Hippocampal formation (tissue), 2 donors: ENCODE results near the gene TMEM86A.
A peak's percentile ranks its signal among the peaks of the same experiment; 100 is the strongest.
"Not testable (repeated sequence)": the region's sequence is repeated elsewhere in the genome, so short reads cannot be mapped to it uniquely, and the experiment has no call there.

ENCODE experiments used
- DNase-seq, 2 donors: peaks; one replicate each; lab custom pipeline; 2025; lab: John Stamatoyannopoulos, UW

The TMEM86A gene

DNA sequence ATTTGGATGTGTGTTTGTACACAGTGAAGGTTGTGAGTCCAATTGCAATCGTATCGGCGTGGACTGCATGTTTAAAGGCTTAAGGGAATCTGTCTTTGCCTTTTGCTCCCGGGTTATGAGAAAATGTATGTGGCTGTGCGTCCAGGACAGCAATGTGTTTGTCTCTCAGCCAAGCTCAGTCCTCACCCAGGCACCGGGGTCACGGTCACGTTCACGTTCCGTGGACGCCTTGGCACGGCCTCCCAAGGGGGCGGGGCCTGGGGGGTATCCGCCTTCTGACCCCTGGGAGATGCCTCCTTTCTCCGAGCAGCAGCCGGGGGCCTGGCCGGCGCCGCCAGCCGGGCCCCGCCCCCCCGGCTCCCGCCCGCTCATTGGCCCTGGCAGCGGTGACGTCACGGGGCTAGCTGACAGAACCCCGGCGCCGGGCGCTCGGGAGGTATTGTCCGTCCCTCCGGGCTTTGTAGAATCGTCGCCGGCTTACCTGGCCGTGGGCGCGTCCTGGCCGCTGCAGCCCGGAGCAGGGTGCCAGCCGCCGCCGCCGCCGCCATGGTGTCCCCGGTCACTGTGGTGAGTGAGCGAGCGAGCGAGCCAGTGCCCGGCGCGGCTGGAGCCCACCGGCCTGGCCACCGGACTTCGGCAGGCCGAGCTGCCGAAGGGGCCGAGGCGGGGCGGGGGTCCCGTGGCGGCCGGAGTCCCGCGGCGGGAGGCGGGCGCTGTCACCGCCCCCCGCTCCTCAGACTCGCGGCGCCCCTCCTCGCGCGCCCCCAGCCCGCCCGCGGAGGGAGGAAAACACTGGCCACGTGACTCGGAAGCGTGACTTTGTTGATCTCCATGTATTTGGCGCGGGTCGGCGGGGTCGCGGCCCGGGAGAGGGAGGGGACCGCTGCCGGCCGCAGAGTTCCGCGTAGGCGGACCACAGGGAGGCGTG lies at the start of gene TMEM86A:
TSS of gene TMEM86A (plus strand) at position 439 of the 928 bp plus-strand sequence. CDS start at position 547, 108 bp downstream.
- peak; percentile 85 to 89 for DNase-seq

GRCh38 chr11:18650353-18650752 lies 48.2 kb upstream of the TMEM86A start:
- DNase-seq, result no peak

DNA sequence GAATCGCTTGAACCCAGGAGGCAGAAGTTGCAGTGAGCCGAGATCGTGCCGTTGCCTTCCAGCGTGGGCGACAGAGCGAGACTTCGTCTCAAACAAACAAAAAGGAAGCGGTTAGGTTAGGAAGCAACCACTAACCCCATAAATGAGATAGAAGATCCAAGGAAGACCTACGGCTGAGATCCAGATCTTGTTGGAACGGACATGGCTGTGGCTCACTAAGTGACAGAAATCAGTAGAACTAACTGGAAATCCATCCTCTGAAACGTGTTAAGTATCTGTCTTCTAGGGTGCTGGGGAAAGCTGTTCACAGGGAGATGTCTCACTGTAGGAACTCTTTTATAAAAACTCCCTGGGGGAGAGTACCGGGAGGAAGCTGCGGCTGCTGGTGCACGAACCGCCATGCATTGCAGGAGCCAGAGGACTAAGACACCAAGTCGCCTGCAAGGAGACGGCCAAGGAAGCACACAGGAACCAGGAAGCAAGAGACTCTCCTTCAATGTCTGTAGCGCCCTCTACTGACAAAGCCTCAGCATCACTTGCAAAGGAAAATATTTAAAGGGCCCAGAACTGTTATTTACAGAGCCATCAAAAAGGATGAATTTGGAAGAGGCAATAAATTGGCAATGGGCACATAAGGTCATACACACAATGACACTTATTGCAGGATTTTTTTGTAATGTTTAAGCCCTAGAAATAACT lies 47.6 kb upstream of the TMEM86A start:
- no peak for DNase-seq

DNA sequence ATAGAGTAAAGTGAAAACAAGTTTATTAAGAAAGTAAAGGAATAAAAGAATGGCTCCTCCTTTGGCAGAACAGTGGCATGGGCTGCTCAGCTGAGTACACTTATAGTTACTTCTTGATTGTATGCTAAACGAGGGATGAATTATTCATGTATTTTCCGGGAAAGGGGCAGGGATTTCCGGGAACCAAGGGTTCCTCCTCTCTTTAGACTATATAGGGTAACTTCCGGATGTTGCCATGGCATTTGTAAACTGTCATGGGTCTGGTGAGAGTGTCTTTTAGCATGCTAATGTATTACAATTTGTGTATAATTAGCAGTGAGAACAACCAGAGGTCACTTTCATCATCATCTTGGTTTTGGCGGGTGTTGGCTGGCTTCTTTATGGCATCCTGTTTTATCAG lies 40.9 kb upstream of the TMEM86A start:
- no peak for DNase-seq

GRCh38 chr11:18665353-18665872 lies 33.2 kb upstream of the TMEM86A start:
- not testable (repeated sequence) for DNase-seq

- DNase-seq, result no peak
These were observed 30.4 kb upstream of the TMEM86A start for GRCh38 chr11:18668131-18668530.

- DNase-seq, result no peak
These were observed 29.4 kb upstream of the TMEM86A start for GRCh38 chr11:18669219-18669596.

GRCh38 chr11:18669711-18670110 lies 28.9 kb upstream of the TMEM86A start:
- no peak for DNase-seq

DNA sequence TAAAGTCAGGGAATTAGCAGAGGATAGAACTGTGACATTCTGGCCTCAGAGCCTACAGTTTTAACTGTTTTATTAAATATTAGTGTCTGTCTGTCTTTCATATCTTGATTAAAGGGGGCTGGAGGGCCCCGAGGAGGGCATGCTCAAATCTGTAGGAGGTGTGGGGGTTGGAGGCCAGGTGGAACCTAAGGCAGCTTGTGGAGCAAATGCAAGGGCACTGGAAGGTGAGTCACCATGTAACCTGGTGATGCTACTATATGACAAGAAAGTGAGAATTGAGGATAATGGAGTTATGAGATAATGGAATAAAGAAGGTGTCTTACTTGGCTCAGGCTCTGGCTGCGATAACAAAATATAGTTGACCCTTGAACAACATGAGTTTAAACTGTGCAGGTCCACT lies 27.3 kb upstream of the TMEM86A start:
- no peak for DNase-seq

GRCh38 chr11:18672209-18672608 lies 26.4 kb upstream of the TMEM86A start:
- DNase-seq, result not testable (repeated sequence)

- no peak for DNase-seq
These were observed 21.8 kb upstream of the TMEM86A start for GRCh38 chr11:18676803-18677202.

DNA sequence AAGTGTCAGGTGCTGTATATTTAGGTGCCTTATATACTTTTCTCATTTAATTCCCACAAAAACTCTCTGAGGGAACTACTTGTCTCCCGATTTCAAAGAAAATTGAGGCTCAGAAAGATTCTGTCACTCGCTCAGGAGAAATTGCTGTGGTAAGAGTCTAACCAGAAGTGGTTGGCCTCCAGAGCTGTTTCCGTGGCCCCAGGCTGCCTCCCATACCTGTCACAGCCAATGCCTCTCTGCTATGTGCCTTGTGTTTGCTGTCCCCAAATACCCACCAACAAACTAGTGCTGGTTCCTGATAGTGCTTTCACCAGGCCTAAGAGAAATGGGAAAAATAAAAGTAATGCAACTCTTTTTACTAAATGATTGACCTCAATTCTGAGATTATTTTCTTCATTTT lies 21.0 kb upstream of the TMEM86A start:
- DNase-seq, result no peak

GRCh38 chr11:18681949-18682348 lies 16.6 kb upstream of the TMEM86A start:
- not testable (repeated sequence) for DNase-seq

DNA sequence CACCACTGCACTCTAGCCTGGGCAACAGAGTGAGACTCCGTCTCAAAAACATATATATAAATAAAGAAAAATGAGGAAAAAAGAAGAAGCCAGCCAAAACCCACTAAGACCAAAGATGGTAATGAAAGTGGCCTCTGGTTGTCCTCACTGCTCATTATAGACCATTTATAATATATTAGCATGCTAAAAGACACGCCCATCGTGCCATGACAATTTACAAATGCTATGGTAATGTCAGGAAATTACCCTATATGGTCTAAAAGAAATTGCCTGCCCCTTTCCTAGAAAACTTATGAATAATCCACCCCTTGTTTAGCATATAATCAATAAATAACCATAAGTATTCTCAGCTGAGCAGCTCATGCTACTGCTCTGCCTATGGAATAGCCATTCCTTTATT lies 16.1 kb upstream of the TMEM86A start:
- DNase-seq, result no peak

DNA sequence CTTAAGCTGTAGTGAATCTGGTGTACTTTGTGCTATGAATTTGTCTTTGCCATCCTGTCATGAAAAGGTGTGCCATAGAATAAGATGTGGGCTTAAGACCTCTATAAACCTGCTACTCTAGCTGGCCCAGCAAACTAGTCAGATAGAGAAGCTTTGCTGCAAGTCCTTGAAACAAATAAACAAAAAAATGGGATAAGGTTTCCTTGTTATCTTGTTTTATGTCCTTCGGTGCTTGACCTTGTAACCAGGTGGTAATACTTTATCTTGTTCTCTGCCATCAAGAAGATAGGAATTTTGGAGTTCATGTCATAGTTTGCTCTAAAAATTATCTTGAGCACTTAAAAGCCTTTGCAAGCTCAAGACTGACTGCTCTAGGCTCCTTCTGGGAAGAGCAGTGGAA lies 14.3 kb upstream of the TMEM86A start:
- DNase-seq, result no peak

- DNase-seq, result not testable (repeated sequence)
These were observed 7.0 kb upstream of the TMEM86A start for GRCh38 chr11:18691467-18692140.

GRCh38 chr11:18692941-18693760 lies 5.4 kb upstream of the TMEM86A start:
- no peak for DNase-seq

GRCh38 chr11:18696638-18697225 lies 1.8 kb upstream of the TMEM86A start:
- DNase-seq, result no peak

DNA sequence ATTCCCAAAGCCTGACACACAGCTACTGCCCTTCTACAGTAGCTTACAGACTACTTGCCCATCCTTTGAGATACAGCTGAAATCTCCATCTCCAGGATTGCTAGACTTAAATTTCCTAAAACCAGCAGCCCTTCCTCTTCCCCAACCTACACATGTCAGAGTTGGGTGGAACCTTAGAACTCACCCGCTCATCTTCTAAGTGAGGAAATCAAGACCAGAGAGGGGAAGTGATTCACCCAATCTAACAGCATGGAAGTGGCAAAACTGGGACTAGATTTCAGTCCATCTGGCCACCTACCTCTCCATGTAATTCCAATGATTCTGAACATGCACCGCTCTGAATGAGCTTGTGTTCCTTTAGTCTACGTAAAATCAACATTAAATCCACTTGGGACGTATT lies 1.0 kb upstream of the TMEM86A start:
- no peak for DNase-seq

DNA sequence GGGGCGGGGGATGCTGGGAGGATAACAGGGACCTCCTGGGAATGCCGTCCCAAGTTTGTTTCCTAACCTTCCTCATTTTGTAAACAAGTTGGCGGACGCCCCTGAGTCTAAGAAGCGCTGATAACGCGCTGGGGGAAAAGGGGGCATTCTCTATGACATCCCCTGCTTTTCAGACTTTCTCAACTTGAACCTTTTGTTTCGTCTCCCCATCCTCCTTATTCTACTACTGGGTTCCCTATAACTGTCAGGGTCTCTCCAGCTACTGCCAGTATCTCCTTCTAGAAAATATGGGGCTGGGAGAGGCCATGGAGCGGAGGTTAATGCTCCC lies 654 bp downstream of the TMEM86A start:
- DNase-seq, result no peak

DNA sequence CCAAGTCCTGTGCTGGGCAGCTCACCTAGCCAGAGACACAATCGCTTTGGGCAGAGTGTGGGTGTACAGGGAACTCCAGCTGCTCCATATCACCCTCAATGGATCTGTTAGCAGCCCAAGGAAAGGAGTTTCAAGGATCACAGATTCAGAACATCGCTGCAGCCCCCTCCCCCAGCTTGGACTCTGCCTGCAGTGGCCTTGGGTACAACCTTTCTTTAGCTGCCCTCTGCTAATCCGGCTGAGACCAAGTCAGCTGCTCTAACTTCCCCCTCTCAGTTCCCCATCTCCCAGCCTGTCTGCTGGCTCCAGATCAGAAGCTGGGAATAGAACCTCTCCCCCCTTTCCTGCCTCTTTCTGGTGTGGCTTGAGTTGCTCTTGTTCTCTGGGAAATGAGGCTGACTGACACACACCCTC lies 1.3 kb downstream of the TMEM86A start:
- DNase-seq, result peak; percentile 18 to 25
